Trophoblast cell (in vitro differentiated cells and primary cell): Measurements from ENCODE around the gene ROBO1.

ENCODE experiments used
- DNase-seq, 2 donors: peaks; one replicate each; pipeline ENCODE4 v3.0.0-alpha.2; 2016
- H2AFZ ChIP-seq: 2 replicates; pipeline ENCODE4 v1.6.1; 2013; ENCODE audit warnings: low read length, moderate library complexity, mild to moderate bottlenecking; ENCODE audit not compliant: insufficient read depth, poor library complexity
- H2AK5ac ChIP-seq: 2 replicates; pipeline ENCODE4 v1.6.1; 2013; ENCODE audit warnings: mild to moderate bottlenecking, low read length
- H2BK120ac ChIP-seq: 2 replicates; pipeline ENCODE4 v1.6.1; 2013; ENCODE audit warnings: low read length, mild to moderate bottlenecking, moderate library complexity; ENCODE audit not compliant: insufficient read depth, poor library complexity
- H2BK12ac ChIP-seq: 2 replicates; pipeline ENCODE4 v1.6.1; 2013; ENCODE audit warnings: mild to moderate bottlenecking, low read length, moderate library complexity
- H2BK5ac ChIP-seq: 2 replicates; pipeline ENCODE4 v1.6.1; 2013; ENCODE audit warnings: low read length, low read depth, moderate library complexity, mild to moderate bottlenecking; ENCODE audit not compliant: poor library complexity
- H3K14ac ChIP-seq: 2 replicates; pipeline ENCODE4 v1.6.1; 2013; ENCODE audit warnings: mild to moderate bottlenecking, low read length
- H3K18ac ChIP-seq: 2 replicates; pipeline ENCODE4 v1.6.1; 2013; ENCODE audit warnings: mild to moderate bottlenecking, low read length
- H3K23ac ChIP-seq: 2 replicates; pipeline ENCODE4 v1.6.1; 2013; ENCODE audit warnings: low read length
- H3K27ac ChIP-seq: 2 replicates; pipeline ENCODE4 v1.5.1; 2013; ENCODE audit warnings: low read depth, mild to moderate bottlenecking, inconsistent platforms, low read length, moderate library complexity
- H3K27me3 ChIP-seq: 2 replicates; pipeline ENCODE4 v1.6.1; 2013; ENCODE audit warnings: inconsistent platforms, mild to moderate bottlenecking, low read length, moderate library complexity; ENCODE audit not compliant: insufficient read depth
- H3K36me3 ChIP-seq, 2 experiments: 1 replicate in 1 of 2; 2 replicates in 1 of 2; pipeline ENCODE4 v1.6.1; 2013; ENCODE audit warnings: low read length in 2 of 2, mild to moderate bottlenecking in 2 of 2, moderate library complexity in 1 of 2; ENCODE audit not compliant: insufficient read depth in 2 of 2, control insufficient read depth in 1 of 2
- H3K4ac ChIP-seq: 2 replicates; pipeline ENCODE4 v1.6.1; 2013; ENCODE audit warnings: low read depth, mild to moderate bottlenecking, low read length, moderate library complexity
- H3K4me1 ChIP-seq, 2 experiments: 1 replicate in 1 of 2; 2 replicates in 1 of 2; pipeline ENCODE4 v1.6.1; 2013; ENCODE audit warnings: low read length in 2 of 2, mild to moderate bottlenecking in 2 of 2, moderate library complexity in 1 of 2; ENCODE audit not compliant: insufficient read depth in 2 of 2, control insufficient read depth in 1 of 2
- H3K4me2 ChIP-seq: 2 replicates; pipeline ENCODE4 v1.6.1; 2013; ENCODE audit warnings: inconsistent platforms, mild to moderate bottlenecking, low read length, moderate library complexity
- H3K4me3 ChIP-seq: 2 replicates; pipeline ENCODE4 v1.5.1; 2013; ENCODE audit warnings: mild to moderate bottlenecking, low read depth, low read length, inconsistent platforms
- H3K79me1 ChIP-seq: one replicate; pipeline ENCODE4 v1.6.1; 2013; ENCODE audit warnings: low read length
- H3K79me2 ChIP-seq: 2 replicates; pipeline ENCODE4 v1.6.1; 2013; ENCODE audit warnings: low read length, mild to moderate bottlenecking; ENCODE audit not compliant: control insufficient read depth, insufficient read depth, poor library complexity
- H3K9ac ChIP-seq: 2 replicates; pipeline ENCODE4 v1.6.1; 2013; ENCODE audit warnings: mild to moderate bottlenecking, low read length
- H3K9me3 ChIP-seq: 2 replicates; pipeline ENCODE4 v1.6.1; 2013; ENCODE audit warnings: low read depth, mild to moderate bottlenecking, control low read depth, inconsistent platforms, low read length; ENCODE audit not compliant: insufficient read depth
- H4K12ac ChIP-seq: 2 replicates; pipeline ENCODE4 v1.6.1; 2013; ENCODE audit warnings: low read depth, mild to moderate bottlenecking, low read length, moderate library complexity
- H4K8ac ChIP-seq: 2 replicates; pipeline ENCODE4 v1.6.1; 2013; ENCODE audit warnings: low read depth, mild to moderate bottlenecking, low read length, moderate library complexity
- H4K91ac ChIP-seq: one replicate; pipeline ENCODE4 v1.6.1; 2013; ENCODE audit warnings: low read depth, mild to moderate bottlenecking, low read length, moderate library complexity
- WGBS: extraction: QIAGEN DNeasy Blood & Tissue Kit; methylation state at CpG from one replicate; pipeline ENCODE4 v1.1.7; 2013; ENCODE audit warnings: missing lambda C conversion rate; ENCODE audit not compliant: insufficient read length, insufficient coverage; ENCODE audit errors: extremely low coverage; 5-methylcytosine and 5-hydroxymethylcytosine counted together

The ROBO1 gene

GRCh38 chr3:79685108-79685507, 82.7 kb downstream of the ROBO1 start:
- H3K9me3 ChIP-seq: no peaks in the 10 kb centered on the region
- H3K9ac ChIP-seq: no peak overlapping the region
- no peak overlapping the region for H3K23ac ChIP-seq
- H3K18ac ChIP-seq: no peak overlapping the region
- H4K12ac ChIP-seq: no peak overlapping the region
- no peaks in the 10 kb centered on the region for H3K79me1 ChIP-seq
- H3K79me2 ChIP-seq: no peaks in the 10 kb centered on the region
- no peak overlapping the region for H2BK12ac ChIP-seq
- no peak overlapping the region for H3K4me3 ChIP-seq
- H3K27me3 ChIP-seq: no peaks in the 10 kb centered on the region
- H3K4ac ChIP-seq: no peak overlapping the region
- H2BK120ac ChIP-seq: no peak overlapping the region
- no peak overlapping the region for H2BK5ac ChIP-seq
- no peak for DNase-seq
- no peak overlapping the region for H2AFZ ChIP-seq
- no peak overlapping the region for H4K91ac ChIP-seq
- no peaks in the 10 kb centered on the region for H3K4me1 ChIP-seq
- no peaks in the 10 kb centered on the region for H3K36me3 ChIP-seq
- no peak overlapping the region for H3K4me2 ChIP-seq
- H3K27ac ChIP-seq: no peak overlapping the region
- no peak overlapping the region for H3K14ac ChIP-seq
- no peak overlapping the region for H2AK5ac ChIP-seq
- no peak overlapping the region for H4K8ac ChIP-seq

- Histone ChIP-seq H2BK12ac (no peak overlapping the region), H2AFZ (no peak overlapping the region), H4K91ac (no peak overlapping the region), H3K79me1 (no peaks in the 10 kb centered on the region), H3K4me3 (no peak overlapping the region), H2BK5ac (no peak overlapping the region), H3K9ac (no peak overlapping the region), H4K12ac (no peak overlapping the region), H3K4me1 (no peaks in the 10 kb centered on the region), H3K4me2 (no peak overlapping the region), H3K9me3 (no peaks in the 10 kb centered on the region), H3K23ac (no peak overlapping the region), H3K18ac (no peak overlapping the region), H3K27me3 (no peaks in the 10 kb centered on the region), H3K36me3 (no peaks in the 10 kb centered on the region), H2BK120ac (no peak overlapping the region), H2AK5ac (no peak overlapping the region), H4K8ac (no peak overlapping the region), H3K4ac (no peak overlapping the region), H3K27ac (no peak overlapping the region), H3K14ac (no peak overlapping the region), H3K79me2 (no peaks in the 10 kb centered on the region)
- no peak for DNase-seq
- WGBS: no CpG with 5 or more reads among the region's 1 CpG
Measured at GRCh38 chr3:79684041-79684440, 83.8 kb downstream of the ROBO1 start.

DNA sequence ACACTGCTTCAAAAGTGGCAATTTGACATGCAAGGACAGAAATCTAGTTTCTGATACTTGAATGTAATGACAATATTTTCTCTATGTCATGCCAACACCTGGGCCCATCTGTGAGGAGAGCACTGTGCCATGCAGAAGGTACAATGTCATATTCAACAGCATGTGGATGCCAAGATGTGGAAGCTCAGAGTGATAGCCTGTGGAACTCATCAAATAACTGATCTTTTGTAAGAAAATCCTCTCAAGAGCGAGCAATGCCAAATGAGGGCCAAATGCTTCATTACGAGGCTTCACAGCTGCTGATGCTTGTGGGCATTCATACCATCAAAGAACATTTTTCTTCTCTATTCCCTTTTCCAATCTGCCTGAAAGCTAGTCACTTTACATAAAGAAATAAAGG, 95.1 kb downstream of the ROBO1 start:
- no peak overlapping the region for H4K91ac ChIP-seq
- H3K9ac ChIP-seq: no peak overlapping the region
- peaks cover 0 to 1% of the 10 kb centered on the region in 2 experiments for H3K4me1 ChIP-seq
- H4K12ac ChIP-seq: no peak overlapping the region
- H3K9me3 ChIP-seq: no peaks in the 10 kb centered on the region
- H4K8ac ChIP-seq: no peak overlapping the region
- H3K4me2 ChIP-seq: no peak overlapping the region
- H3K14ac ChIP-seq: no peak overlapping the region
- H2BK12ac ChIP-seq: no peak overlapping the region
- no peaks in the 10 kb centered on the region for H3K27me3 ChIP-seq
- no peak overlapping the region for H2BK120ac ChIP-seq
- no CpG with 5 or more reads among the region's 2 CpGs for WGBS
- no peak overlapping the region for H2BK5ac ChIP-seq
- no peak overlapping the region for H3K18ac ChIP-seq
- H3K79me2 ChIP-seq: no peaks in the 10 kb centered on the region
- H3K36me3 ChIP-seq: no peaks in the 10 kb centered on the region
- DNase-seq: no peak
- H3K4me3 ChIP-seq: no peak overlapping the region
- H3K27ac ChIP-seq: no peak overlapping the region
- no peak overlapping the region for H3K4ac ChIP-seq
- no peaks in the 10 kb centered on the region for H3K79me1 ChIP-seq
- H2AK5ac ChIP-seq: no peak overlapping the region
- H3K23ac ChIP-seq: peak overlapping the region; percentile 22
- H2AFZ ChIP-seq: no peak overlapping the region

DNA sequence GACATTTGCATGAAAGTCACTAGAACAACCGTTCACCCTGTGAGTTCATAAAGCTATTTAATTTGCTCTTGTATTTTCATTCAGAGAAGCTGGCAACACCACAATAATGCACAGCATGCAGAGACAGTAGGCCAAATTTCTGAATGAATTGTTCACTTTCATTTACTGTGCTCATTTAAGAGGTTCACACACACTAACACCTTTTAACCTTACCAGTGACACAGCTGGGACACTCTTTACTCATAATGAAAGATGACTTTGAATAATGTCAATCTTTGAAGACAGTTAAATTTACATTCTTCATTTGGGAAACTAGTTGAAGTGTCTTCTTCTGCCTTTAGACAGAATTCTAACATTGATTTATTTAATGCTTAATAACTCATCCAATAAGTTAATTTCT, 95.7 kb downstream of the ROBO1 start:
- Histone ChIP-seq H3K18ac (no peak overlapping the region), H3K9me3 (no peaks in the 10 kb centered on the region), H2BK5ac (no peak overlapping the region), H4K8ac (no peak overlapping the region), H3K23ac (no peak overlapping the region), H4K91ac (no peak overlapping the region), H4K12ac (no peak overlapping the region), H2BK12ac (no peak overlapping the region), H3K36me3 (no peaks in the 10 kb centered on the region), H3K9ac (no peak overlapping the region), H3K79me2 (no peaks in the 10 kb centered on the region), H2AFZ (no peak overlapping the region), H3K4me2 (no peak overlapping the region), H2AK5ac (no peak overlapping the region), H3K79me1 (no peaks in the 10 kb centered on the region), H3K27ac (no peak overlapping the region), H3K4me3 (no peak overlapping the region), H3K14ac (no peak overlapping the region), H2BK120ac (no peak overlapping the region), H3K4me1 (peaks cover 0 to 1% of the 10 kb centered on the region in 2 experiments), H3K4ac (no peak overlapping the region), H3K27me3 (no peaks in the 10 kb centered on the region)
- no CpG with 5 or more reads among the region's 1 CpG for WGBS
- no peak for DNase-seq
